GM18951 (cell line): Measurements from ENCODE around the gene DECR2.

Source experiments
- POLR2A ChIP-seq: IDR thresholded peaks from 4 replicates; pipeline ENCODE4 v1.6.1; 2011; ENCODE audit warnings: mild to moderate bottlenecking; ENCODE audit not compliant: insufficient read length, insufficient read depth; ENCODE audit errors: extremely low read depth
- in situ Hi-C: fragments of 300-500 bp; cut with MboI; formaldehyde crosslinking; loops from one replicate; pipeline ENCODE4 v1.12.0; 2022; ENCODE audit warnings: low sequenced_read_pairs, mixed read lengths, inconsistent platforms; ENCODE audit not compliant: unreplicated experiment

DECR2 gene

GRCh38 chr16:392450-393030 lies 9.1 kb upstream of the DECR2 start:
- in situ Hi-C loops = no loop called here
- TF ChIP-seq POLR2A = no peak

- in situ Hi-C loops = no loop called here
- no peak for TF ChIP-seq POLR2A
Measured at GRCh38 chr16:396199-396598, 5.5 kb upstream of the DECR2 start.

- in situ Hi-C loops = no loop called here
Measured at GRCh38 chr16:396605-397004, 5.1 kb upstream of the DECR2 start.

GRCh38 chr16:397135-397661 lies 4.5 kb upstream of the DECR2 start, which contains the start of gene NME4:
Gene NME4, plus strand, starts transcription at chr16:397199. Its CDS starts 24 bp downstream, at chr16:397223.
- in situ Hi-C loops = no loop called here
- TF ChIP-seq POLR2A = peak; percentile 65

More at GRCh38 chr16:396605-397004, 5.1 kb upstream of the DECR2 start:
- no peak for TF ChIP-seq POLR2A

GRCh38 chr16:397736-398332 lies 3.9 kb upstream of the DECR2 start:
- in situ Hi-C loops = no loop called here
- TF ChIP-seq POLR2A = no peak

GRCh38 chr16:398561-399339 lies 2.9 kb upstream of the DECR2 start:
- no peak for TF ChIP-seq POLR2A
- in situ Hi-C loops = no loop called here

GRCh38 chr16:399340-400019 lies 2.2 kb upstream of the DECR2 start:
- TF ChIP-seq POLR2A = no peak
- in situ Hi-C loops = no loop called here

- in situ Hi-C loops = no loop called here
- no peak for TF ChIP-seq POLR2A
Measured at GRCh38 chr16:400061-400591, 1.6 kb upstream of the DECR2 start.

GRCh38 chr16:404971-405486 lies 3.3 kb downstream of the DECR2 start:
- in situ Hi-C loops = no loop called here
- no peak for TF ChIP-seq POLR2A

GRCh38 chr16:405548-406506 lies 4.1 kb downstream of the DECR2 start:
- in situ Hi-C loops = no loop called here
- TF ChIP-seq POLR2A = no peak

GRCh38 chr16:407253-407652 lies 5.6 kb downstream of the DECR2 start:
- TF ChIP-seq POLR2A = no peak
- in situ Hi-C loops = no loop called here
